OCI-LY7 (cell line): Measurements from ENCODE around the gene MMP15. TPM values are rescaled to one million over a fixed set of nuclear protein-coding genes. Genes with fewer than 3 reads are reported as not detected.

ENCODE experiments used
- BruUV-seq: library from RNA; stranded (reverse); fragments of 400-500 nt; replicated peaks from 2 replicates; lab custom pipeline; 2021; lab: Mats Ljungman, UMichigan
- CTCF ChIA-PET: fragments of 300-600 bp; sonication (Branson Sonifier 250); formaldehyde crosslinking; loops from one replicate; lab custom pipeline; 2022; ENCODE audit warnings: antibody characterized with exemption; ENCODE audit not compliant: unreplicated experiment; lab: Charles Lee
- POLR2A ChIA-PET: fragments of 300-600 bp; sonication (Branson Sonifier 250); formaldehyde crosslinking; loops from one replicate; lab custom pipeline; 2022; ENCODE audit warnings: antibody characterized with exemption; lab: Charles Lee
- DNase-seq: peaks from one replicate; pipeline ENCODE4 v3.0.0-alpha.2; 2015; ENCODE audit warnings: low spot score
- H2AFZ ChIP-seq: fragments of 200-600 bp; sonication (generic), shearing (Covaris generic); 2 replicates; pipeline ENCODE4 v1.6.1; 2014; ENCODE audit warnings: mild to moderate bottlenecking, antibody characterized with exemption, low read length, moderate library complexity
- H3K27ac ChIP-seq: fragments of 200-600 bp; sonication (generic); 2 replicates; pipeline ENCODE4 v1.5.1; 2014; ENCODE audit warnings: mixed run types, low read depth, mild to moderate bottlenecking, moderate library complexity, low read length, inconsistent platforms; ENCODE audit not compliant: poor library complexity, severe bottlenecking
- H3K36me3 ChIP-seq: fragments of 200-600 bp; sonication (generic); 2 replicates; pipeline ENCODE4 v1.6.1; 2014; ENCODE audit warnings: mild to moderate bottlenecking, antibody characterized with exemption, low read length, moderate library complexity, mixed read lengths; ENCODE audit not compliant: insufficient read depth
- H3K4me1 ChIP-seq: fragments of 200-600 bp; sonication (generic); 2 replicates; pipeline ENCODE4 v1.5.1; 2014; ENCODE audit warnings: mild to moderate bottlenecking, low read length; ENCODE audit not compliant: insufficient read depth, poor library complexity, severe bottlenecking
- H3K4me2 ChIP-seq: fragments of 200-600 bp; sonication (generic); 2 replicates; pipeline ENCODE4 v1.6.1; 2014; ENCODE audit warnings: mild to moderate bottlenecking, low read length
- H3K4me3 ChIP-seq: fragments of 200-600 bp; sonication (generic); 2 replicates; pipeline ENCODE4 v1.5.1; 2014; ENCODE audit warnings: mild to moderate bottlenecking, low read depth, low read length; ENCODE audit not compliant: poor library complexity, severe bottlenecking
- H3K79me2 ChIP-seq: fragments of 200-600 bp; sonication (generic); 2 replicates; pipeline ENCODE4 v1.6.1; 2016; ENCODE audit warnings: low read depth, mild to moderate bottlenecking, low read length, moderate library complexity, mixed read lengths; ENCODE audit not compliant: insufficient read depth
- H3K9me2 ChIP-seq: fragments of 200-600 bp; sonication (generic); 2 replicates; pipeline ENCODE4 v1.6.1; 2016; ENCODE audit warnings: mild to moderate bottlenecking, low read length, mixed read lengths; ENCODE audit not compliant: insufficient read depth
- H3K9me3 ChIP-seq: fragments of 200-600 bp; sonication (generic); 2 replicates; pipeline ENCODE4 v1.6.1; 2014; ENCODE audit warnings: mild to moderate bottlenecking, mixed run types, low read length, mixed read lengths
- H4K20me1 ChIP-seq: fragments of 200-600 bp; sonication (generic); 2 replicates; pipeline ENCODE4 v1.6.1; 2014; ENCODE audit warnings: mild to moderate bottlenecking, antibody characterized with exemption, low read length, moderate library complexity, mixed read lengths; ENCODE audit not compliant: insufficient read depth
- CTCF ChIP-seq: fragments of 200-600 bp; sonication (generic); conservative IDR thresholded peaks from 2 replicates; pipeline ENCODE4 v1.5.1; 2014; ENCODE audit warnings: mild to moderate bottlenecking, antibody characterized with exemption, low read length, moderate library complexity, mixed read lengths
- EZH2phosphoT487 ChIP-seq: fragments of 200-600 bp; sonication (generic); IDR thresholded peaks from 2 replicates; pipeline ENCODE4 v1.6.1; 2018; ENCODE audit warnings: low read depth, borderline replicate concordance, mild to moderate bottlenecking, mixed run types, antibody characterized with exemption, low read length, moderate library complexity, mixed read lengths
- intact Hi-C: fragments of 100-400 bp; cut with micrococcal nuclease; formaldehyde crosslinking; loops from one replicate; pipeline ENCODE4 v1.10.0; 2022; ENCODE audit not compliant: unreplicated experiment
- total RNA-seq, 2 experiments: library from RNA; depleted of rRNA in 1 of 2; stranded (reverse); fragments of >200 nt in 1 of 2; shearing (Covaris generic) in 1 of 2; gene quantifications; 2 replicates each; pipeline ENCODE4 v1.2.3, GENCODE V29; 2014 to 2022

The MMP15 gene
- total RNA-seq, 2 experiments from 2014 or later: 0.21 TPM; not detected in 1

GRCh38 chr16:57981636-57982035, 43.9 kb upstream of the MMP15 start:
- ChIA-PET POLR2A (interaction anchor here (0.6 kb wide), 1 partner anchor 181 kb away, joined by 3 read pairs; no protein-coding TSS in a partner anchor), CTCF (no interaction called here)
- H3K27ac ChIP-seq: no peak overlapping the region
- no peak overlapping the region for H3K4me2 ChIP-seq
- H4K20me1 ChIP-seq: no peaks in the 10 kb centered on the region
- TF ChIP-seq CTCF (no peak), EZH2phosphoT487 (no peak)
- H2AFZ ChIP-seq: 0 out of 2 replicates have a peak overlapping the region, but pooled peaks have one; percentile 22
- BruUV-seq: no TSS peak
- no peaks in the 10 kb centered on the region for H3K36me3 ChIP-seq
- H3K9me3 ChIP-seq: no peaks in the 10 kb centered on the region
- peak; percentile 7 for DNase-seq
- H3K4me3 ChIP-seq: no peak overlapping the region
- intact Hi-C loops: no loop called here
- no peaks in the 10 kb centered on the region for H3K9me2 ChIP-seq
- no peaks in the 10 kb centered on the region for H3K79me2 ChIP-seq
- H3K4me1 ChIP-seq: peaks cover 14% of the 10 kb centered on the region

- CTCF ChIA-PET: interaction anchor here (0.5 kb wide), 1 partner anchor 146 kb away, joined by 3 read pairs; no protein-coding TSS in a partner anchor
These were observed 43.2 kb upstream of the MMP15 start for GRCh38 chr16:57982385-57982784.

More at GRCh38 chr16:57982385-57982784, 43.2 kb upstream of the MMP15 start:
- TF ChIP-seq EZH2phosphoT487 (no peak), CTCF (no peak)
- Histone ChIP-seq H3K9me3 (no peaks in the 10 kb centered on the region), H3K36me3 (no peaks in the 10 kb centered on the region), H3K79me2 (no peaks in the 10 kb centered on the region), H3K4me2 (no peak overlapping the region), H3K9me2 (no peaks in the 10 kb centered on the region), H4K20me1 (no peaks in the 10 kb centered on the region), H3K4me1 (peaks cover 14% of the 10 kb centered on the region), H3K4me3 (no peak overlapping the region), H2AFZ (0 out of 2 replicates have a peak overlapping the region, but pooled peaks have one; percentile 22), H3K27ac (no peak overlapping the region)
- no peak for DNase-seq
- POLR2A ChIA-PET: no interaction called here
- BruUV-seq: no TSS peak
- intact Hi-C loops: no loop called here
